ENCODE data around the gene SIRT7. TPM values are rescaled to one million over a fixed set of nuclear protein-coding genes. Genes with fewer than 3 reads are reported as not detected.

SIRT7 gene
- total RNA-seq, 2 experiments from 2014 or later, result 56.7 to 57.5 TPM

DNA sequence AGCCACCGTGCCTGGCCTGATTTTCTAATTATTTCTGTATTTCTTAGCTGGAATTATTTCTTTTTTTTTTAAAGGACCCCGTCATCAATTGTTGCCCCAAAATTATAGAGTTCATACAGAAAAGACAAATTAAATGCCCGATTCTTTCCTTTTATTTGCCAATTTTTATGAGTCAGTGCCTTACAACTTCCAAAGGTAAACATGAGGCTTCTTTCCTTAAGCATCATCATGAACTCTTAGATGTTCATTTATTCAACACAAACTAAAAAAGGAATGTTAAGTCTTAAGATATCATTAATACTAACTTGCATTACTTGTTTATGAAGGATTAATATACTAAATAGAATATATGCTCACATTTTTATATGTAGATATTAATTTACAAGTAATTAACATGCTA, 39.7 kb downstream of the SIRT7 start:
- TF ChIP-seq, protein P1, sequence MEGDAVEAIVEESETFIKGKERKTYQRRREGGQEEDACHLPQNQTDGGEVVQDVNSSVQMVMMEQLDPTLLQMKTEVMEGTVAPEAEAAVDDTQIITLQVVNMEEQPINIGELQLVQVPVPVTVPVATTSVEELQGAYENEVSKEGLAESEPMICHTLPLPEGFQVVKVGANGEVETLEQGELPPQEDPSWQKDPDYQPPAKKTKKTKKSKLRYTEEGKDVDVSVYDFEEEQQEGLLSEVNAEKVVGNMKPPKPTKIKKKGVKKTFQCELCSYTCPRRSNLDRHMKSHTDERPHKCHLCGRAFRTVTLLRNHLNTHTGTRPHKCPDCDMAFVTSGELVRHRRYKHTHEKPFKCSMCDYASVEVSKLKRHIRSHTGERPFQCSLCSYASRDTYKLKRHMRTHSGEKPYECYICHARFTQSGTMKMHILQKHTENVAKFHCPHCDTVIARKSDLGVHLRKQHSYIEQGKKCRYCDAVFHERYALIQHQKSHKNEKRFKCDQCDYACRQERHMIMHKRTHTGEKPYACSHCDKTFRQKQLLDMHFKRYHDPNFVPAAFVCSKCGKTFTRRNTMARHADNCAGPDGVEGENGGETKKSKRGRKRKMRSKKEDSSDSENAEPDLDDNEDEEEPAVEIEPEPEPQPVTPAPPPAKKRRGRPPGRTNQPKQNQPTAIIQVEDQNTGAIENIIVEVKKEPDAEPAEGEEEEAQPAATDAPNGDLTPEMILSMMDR (IDR thresholded peaks at IDR 0.05), result no peak
- no peaks in the 10 kb centered on the region for H3K9me3 ChIP-seq (ENCODE audit: control insufficient read depth in 1 of 2, insufficient read depth in 1 of 2, low read length in 2 of 2)
- Mint-ChIP-seq H3K36me3 (ENCODE audit: low read depth) (peaks cover 32% of the 10 kb centered on the region), H3K4me3 (no peak overlapping the region), H3K9me3 (no peaks in the 10 kb centered on the region), H3K4me1 (ENCODE audit: low read depth) (peaks cover 12% of the 10 kb centered on the region), H3K27ac (no peak overlapping the region), H3K27me3 (no peaks in the 10 kb centered on the region)
- H3K27me3 ChIP-seq (ENCODE audit: control insufficient read depth in 1 of 2, insufficient read depth in 2 of 2, low read length in 2 of 2), result no peaks in the 10 kb centered on the region
- no peak overlapping the region for H3K4me3 ChIP-seq (ENCODE audit: low read length)
- DNase-seq (no peak), ATAC-seq (ENCODE audit: poor library complexity) (no peak)
- ChIA-PET CTCF (interaction anchor here (0.9 to 1.3 kb wide), 2 partner anchors 12 to 144 kb away, joined by 3 to 4 read pairs; partner anchors contain the start of gene CENPX), POLR2A (no interaction called here)
- no peak overlapping the region for H3K27ac ChIP-seq (ENCODE audit: low read depth in 1 of 2, low read length in 2 of 2)
- peaks cover 14% of the 10 kb centered on the region for H3K36me3 ChIP-seq (ENCODE audit: insufficient read depth, low read length)
- H3K4me1 ChIP-seq (ENCODE audit: insufficient read depth, low read length), result peaks cover 3% of the 10 kb centered on the region
- intact Hi-C loops (cut with DNase I, micrococcal nuclease), result no loop called here

DNA sequence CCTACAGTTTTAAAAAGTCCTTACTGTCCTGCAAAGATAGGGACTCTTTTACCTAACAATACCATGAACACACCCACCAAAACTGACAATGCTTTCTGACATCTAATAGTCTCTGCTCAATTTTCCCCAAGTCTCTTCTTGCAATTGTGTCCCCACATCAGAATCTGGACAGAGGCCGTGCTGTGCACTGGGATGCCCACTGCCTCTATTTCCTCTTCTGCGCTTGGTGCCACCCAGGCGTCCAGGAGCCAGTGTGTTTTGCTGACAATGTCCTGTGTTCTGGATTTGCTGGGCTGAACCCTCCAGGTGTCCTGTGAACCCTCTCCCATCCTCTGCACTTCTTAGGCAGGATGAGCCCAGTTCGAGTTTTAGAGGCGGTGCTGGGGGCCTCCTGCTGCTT, 40.4 kb downstream of the SIRT7 start:
- H3K36me3 Mint-ChIP-seq (ENCODE audit: low read depth), result peaks cover 31% of the 10 kb centered on the region
- no peaks in the 10 kb centered on the region for H3K9me3 Mint-ChIP-seq
- peaks cover 11% of the 10 kb centered on the region for H3K36me3 ChIP-seq (ENCODE audit: insufficient read depth, low read length)
- ChIA-PET POLR2A (no interaction called here), CTCF (interaction anchor here (0.9 to 1.3 kb wide), 2 partner anchors 11 to 145 kb away, joined by 3 to 4 read pairs; partner anchors contain the start of gene CENPX)
- intact Hi-C loops (cut with DNase I, micrococcal nuclease), result no loop called here
- peaks cover 16% of the 10 kb centered on the region for H3K4me1 Mint-ChIP-seq (ENCODE audit: low read depth)
- no peaks in the 10 kb centered on the region for H3K27me3 ChIP-seq (ENCODE audit: control insufficient read depth in 1 of 2, insufficient read depth in 2 of 2, low read length in 2 of 2)
- ATAC-seq (ENCODE audit: poor library complexity) (no peak), DNase-seq (no peak)
- H3K27ac ChIP-seq (ENCODE audit: low read depth in 1 of 2, low read length in 2 of 2), result no peak overlapping the region
- H3K4me3 Mint-ChIP-seq, result no peak overlapping the region
- no peak overlapping the region for H3K4me3 ChIP-seq (ENCODE audit: low read length)
- H3K4me1 ChIP-seq (ENCODE audit: insufficient read depth, low read length), result peaks cover 10% of the 10 kb centered on the region
- TF ChIP-seq, protein P1 (IDR thresholded peaks at IDR 0.05), result no peak
- peak overlapping the region; percentile 52 for H3K27ac Mint-ChIP-seq
- H3K27me3 Mint-ChIP-seq, result no peaks in the 10 kb centered on the region
- H3K9me3 ChIP-seq (ENCODE audit: control insufficient read depth in 1 of 2, insufficient read depth in 1 of 2, low read length in 2 of 2), result no peaks in the 10 kb centered on the region

DNA sequence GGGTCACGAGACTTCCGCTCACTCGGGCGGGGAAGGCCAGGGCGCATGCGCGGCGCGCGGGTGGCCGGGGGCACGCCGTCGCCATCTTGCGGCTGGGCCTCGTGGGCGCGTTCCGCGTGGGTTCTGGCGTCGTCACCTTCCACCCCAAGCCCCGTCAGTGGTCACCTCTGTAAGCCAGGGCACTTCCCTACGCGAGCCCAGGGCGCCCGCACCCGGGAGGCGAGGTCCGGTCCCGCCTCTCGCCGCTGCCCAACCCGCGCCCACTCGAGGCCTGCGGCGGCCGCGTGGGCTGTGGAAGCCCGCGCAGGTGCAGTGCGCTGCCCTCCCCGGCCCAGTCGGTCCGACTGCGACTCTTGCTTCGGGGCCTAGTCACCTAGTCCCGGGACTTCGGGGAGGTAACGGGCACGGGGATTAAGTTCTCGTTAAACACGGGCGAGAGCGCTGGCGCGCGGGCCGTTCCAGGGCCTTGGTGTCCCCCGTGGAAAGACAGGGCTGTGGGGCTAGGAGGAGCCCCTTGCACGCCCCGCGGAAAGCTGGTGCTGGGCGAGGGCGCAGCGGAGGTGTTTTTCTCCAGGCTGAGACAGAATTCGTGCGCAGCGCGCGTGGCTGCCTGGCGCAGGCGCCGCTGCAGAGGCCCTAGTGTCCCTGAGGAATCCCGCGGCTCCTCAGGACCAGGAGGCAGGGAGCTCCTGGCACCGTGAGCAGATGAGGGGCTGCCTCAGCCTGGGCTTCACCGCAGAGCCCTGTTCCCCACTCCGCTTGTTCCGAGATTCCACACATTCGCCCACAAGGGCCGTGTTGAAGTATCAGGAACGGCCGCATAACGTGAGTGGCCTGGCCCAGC, 46.4 kb downstream of the SIRT7 start:
- Mint-ChIP-seq H3K27me3 (no peaks in the 10 kb centered on the region), H3K9me3 (no peaks in the 10 kb centered on the region), H3K36me3 (ENCODE audit: low read depth) (peaks cover 49% of the 10 kb centered on the region), H3K4me1 (ENCODE audit: low read depth) (peaks cover 43% of the 10 kb centered on the region), H3K4me3 (peak overlapping the region; percentile 90), H3K27ac (peak overlapping the region; percentile 95)
- POLR2A ChIA-PET, result interaction anchor here (0.6 to 4.6 kb wide), 15 partner anchors 9 to 547 kb away, joined by 3 to 63 read pairs (median 4); partner anchors contain the start of genes ALYREF, ANAPC11, ARL16 and DCXR
- Histone ChIP-seq H3K4me1 (ENCODE audit: insufficient read depth, low read length) (peaks cover 57% of the 10 kb centered on the region), H3K27me3 (ENCODE audit: control insufficient read depth in 1 of 2, insufficient read depth in 2 of 2, low read length in 2 of 2) (peaks cover 0 to 3% of the 10 kb centered on the region in 2 experiments), H3K36me3 (ENCODE audit: insufficient read depth, low read length) (peaks cover 29% of the 10 kb centered on the region), H3K4me3 (ENCODE audit: low read length) (peak overlapping the region; percentile 83), H3K9me3 (ENCODE audit: control insufficient read depth in 1 of 2, insufficient read depth in 1 of 2, low read length in 2 of 2) (peaks cover 0 to 3% of the 10 kb centered on the region in 2 experiments), H3K27ac (ENCODE audit: low read depth in 1 of 2, low read length in 2 of 2) (peak overlapping the region; percentile 95 to 98)
- TF ChIP-seq, protein P1 (IDR thresholded peaks at IDR 0.05), result peak; percentile 49
- peak; percentile 39 for ATAC-seq (ENCODE audit: poor library complexity)
- intact Hi-C loops (cut with DNase I, micrococcal nuclease), result loop anchor here (1.0 to 5.0 kb wide), 7 partner anchors 10 to 586 kb away; partner anchors contain the start of genes CENPX (in 2 of the 2), LRRC45 (in 2 of the 2), ALYREF (in 1 of the 2) and ANAPC11 (in 1 of the 2)
- peak; percentile 91 to 98 (median 96) for DNase-seq
- CTCF ChIA-PET, result interaction anchor here (1.4 kb wide), 1 partner anchor 9 kb away, joined by 4 read pairs; no protein-coding TSS in a partner anchor

Data from CD4-positive, alpha-beta T cell (primary cell).